ENCODE results near the gene ECHS1. TPM values are rescaled to one million over a fixed set of nuclear protein-coding genes. Genes with fewer than 3 reads are reported as not detected.

ECHS1 gene
- total and polyA plus RNA-seq, 9 of the 15 experiments (the other 6 are each of a cell fraction or from before 2014, with no cell fraction given) = 16.6 to 100 (median 68.1) TPM

DNA sequence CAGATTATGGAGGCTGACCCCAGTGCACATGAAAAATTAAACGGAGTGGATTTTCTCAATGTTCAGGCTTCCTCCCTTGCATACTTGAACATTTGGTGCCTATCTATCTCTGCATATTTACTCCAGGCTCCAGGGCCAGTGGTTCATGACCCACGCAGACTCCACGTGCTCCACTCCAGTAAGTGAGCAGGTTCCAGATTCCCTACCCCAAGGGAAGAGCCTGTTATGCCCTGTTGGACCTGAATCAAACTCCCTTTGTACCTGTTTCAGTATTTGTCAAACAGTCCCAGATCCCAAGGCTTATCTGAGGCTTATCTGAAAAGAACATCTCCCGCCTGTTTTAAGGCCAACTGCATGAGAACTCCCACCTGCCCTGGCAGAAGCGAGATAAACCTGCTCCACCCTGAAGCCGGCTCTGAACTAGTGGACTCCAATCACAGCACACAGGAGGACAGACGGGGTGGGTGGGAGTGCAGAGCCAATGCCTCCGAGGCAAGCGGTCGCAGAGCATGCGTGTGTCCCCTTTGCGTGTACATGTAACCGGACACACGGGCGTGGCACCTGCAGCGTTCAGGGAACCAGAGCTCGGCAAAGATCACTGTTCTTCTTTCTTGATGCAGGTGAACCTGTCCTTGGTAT lies 13.1 kb downstream of the ECHS1 start (continued):
- TF ChIP-seq, protein P1, sequence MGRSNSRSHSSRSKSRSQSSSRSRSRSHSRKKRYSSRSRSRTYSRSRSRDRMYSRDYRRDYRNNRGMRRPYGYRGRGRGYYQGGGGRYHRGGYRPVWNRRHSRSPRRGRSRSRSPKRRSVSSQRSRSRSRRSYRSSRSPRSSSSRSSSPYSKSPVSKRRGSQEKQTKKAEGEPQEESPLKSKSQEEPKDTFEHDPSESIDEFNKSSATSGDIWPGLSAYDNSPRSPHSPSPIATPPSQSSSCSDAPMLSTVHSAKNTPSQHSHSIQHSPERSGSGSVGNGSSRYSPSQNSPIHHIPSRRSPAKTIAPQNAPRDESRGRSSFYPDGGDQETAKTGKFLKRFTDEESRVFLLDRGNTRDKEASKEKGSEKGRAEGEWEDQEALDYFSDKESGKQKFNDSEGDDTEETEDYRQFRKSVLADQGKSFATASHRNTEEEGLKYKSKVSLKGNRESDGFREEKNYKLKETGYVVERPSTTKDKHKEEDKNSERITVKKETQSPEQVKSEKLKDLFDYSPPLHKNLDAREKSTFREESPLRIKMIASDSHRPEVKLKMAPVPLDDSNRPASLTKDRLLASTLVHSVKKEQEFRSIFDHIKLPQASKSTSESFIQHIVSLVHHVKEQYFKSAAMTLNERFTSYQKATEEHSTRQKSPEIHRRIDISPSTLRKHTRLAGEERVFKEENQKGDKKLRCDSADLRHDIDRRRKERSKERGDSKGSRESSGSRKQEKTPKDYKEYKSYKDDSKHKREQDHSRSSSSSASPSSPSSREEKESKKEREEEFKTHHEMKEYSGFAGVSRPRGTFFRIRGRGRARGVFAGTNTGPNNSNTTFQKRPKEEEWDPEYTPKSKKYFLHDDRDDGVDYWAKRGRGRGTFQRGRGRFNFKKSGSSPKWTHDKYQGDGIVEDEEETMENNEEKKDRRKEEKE (IDR thresholded peaks at IDR 0.05; ENCODE audit: borderline replicate concordance in 1 of 2, control insufficient read depth in 1 of 2, low read depth in 2 of 2, low read length in 1 of 2) = no peak
- TF ChIP-seq NBN (IDR thresholded peaks at IDR 0.05; ENCODE audit: low read depth) (no peak), ZNF507 (tag; conservative IDR thresholded peaks at IDR 0.05) (no peak), BHLHE40 (IDR thresholded peaks at IDR 0.05; ENCODE audit: low read length) (no peak), CREB5 (CRISPR knock-in tag; IDR thresholded peaks at IDR 0.05) (no peak), KAT8 (IDR thresholded peaks at IDR 0.05; ENCODE audit: low read depth) (no peak), ZNF764 (CRISPR knock-in tag; IDR thresholded peaks at IDR 0.05; ENCODE audit: low read depth) (no peak), ETV6 (IDR thresholded peaks at IDR 0.05; ENCODE audit: borderline replicate concordance in 1 of 2, low read depth in 2 of 2, low read length in 1 of 2) (no peak), ETV6 (CRISPR knock-in tag; IDR thresholded peaks at IDR 0.05; ENCODE audit: borderline replicate concordance) (no peak), SMAD2 (IDR thresholded peaks at IDR 0.05; ENCODE audit: low read depth, low read length) (no peak), DMBX1 (CRISPR knock-in tag; IDR thresholded peaks at IDR 0.05; ENCODE audit: borderline replicate concordance) (no peak), ZNF77 (CRISPR knock-in tag; IDR thresholded peaks at IDR 0.05) (no peak), CBFA2T2 (conservative IDR thresholded peaks at IDR 0.05) (peak; percentile 72), DIDO1 (tag; IDR thresholded peaks at IDR 0.05; ENCODE audit: low read depth) (no peak), CC2D1A (IDR thresholded peaks at IDR 0.05) (no peak), NCOA6 (IDR thresholded peaks at IDR 0.05) (no peak), ZNF561 (CRISPR knock-in tag; conservative IDR thresholded peaks at IDR 0.05) (no peak)
- TF ChIP-seq, protein P2, sequence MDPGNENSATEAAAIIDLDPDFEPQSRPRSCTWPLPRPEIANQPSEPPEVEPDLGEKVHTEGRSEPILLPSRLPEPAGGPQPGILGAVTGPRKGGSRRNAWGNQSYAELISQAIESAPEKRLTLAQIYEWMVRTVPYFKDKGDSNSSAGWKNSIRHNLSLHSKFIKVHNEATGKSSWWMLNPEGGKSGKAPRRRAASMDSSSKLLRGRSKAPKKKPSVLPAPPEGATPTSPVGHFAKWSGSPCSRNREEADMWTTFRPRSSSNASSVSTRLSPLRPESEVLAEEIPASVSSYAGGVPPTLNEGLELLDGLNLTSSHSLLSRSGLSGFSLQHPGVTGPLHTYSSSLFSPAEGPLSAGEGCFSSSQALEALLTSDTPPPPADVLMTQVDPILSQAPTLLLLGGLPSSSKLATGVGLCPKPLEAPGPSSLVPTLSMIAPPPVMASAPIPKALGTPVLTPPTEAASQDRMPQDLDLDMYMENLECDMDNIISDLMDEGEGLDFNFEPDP (CRISPR knock-in tag; IDR thresholded peaks at IDR 0.05) = no peak
- TF ChIP-seq, protein P3, sequence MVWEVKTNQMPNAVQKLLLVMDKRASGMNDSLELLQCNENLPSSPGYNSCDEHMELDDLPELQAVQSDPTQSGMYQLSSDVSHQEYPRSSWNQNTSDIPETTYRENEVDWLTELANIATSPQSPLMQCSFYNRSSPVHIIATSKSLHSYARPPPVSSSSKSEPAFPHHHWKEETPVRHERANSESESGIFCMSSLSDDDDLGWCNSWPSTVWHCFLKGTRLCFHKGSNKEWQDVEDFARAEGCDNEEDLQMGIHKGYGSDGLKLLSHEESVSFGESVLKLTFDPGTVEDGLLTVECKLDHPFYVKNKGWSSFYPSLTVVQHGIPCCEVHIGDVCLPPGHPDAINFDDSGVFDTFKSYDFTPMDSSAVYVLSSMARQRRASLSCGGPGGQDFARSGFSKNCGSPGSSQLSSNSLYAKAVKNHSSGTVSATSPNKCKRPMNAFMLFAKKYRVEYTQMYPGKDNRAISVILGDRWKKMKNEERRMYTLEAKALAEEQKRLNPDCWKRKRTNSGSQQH (CRISPR knock-in tag; IDR thresholded peaks at IDR 0.05) = no peak
